Loucy (cell line): ENCODE data around the gene HSD3B7.

Experiments used
- H2AFZ ChIP-seq: fragments of 200-600 bp; sonication (generic); 2 replicates; pipeline ENCODE4 v1.6.0; 2016; ENCODE audit warnings: antibody characterized with exemption, mild to moderate bottlenecking, low read length, moderate library complexity
- H3F3A ChIP-seq: fragments of 200-600 bp; 2 replicates; pipeline ENCODE4 v1.6.0; 2016; ENCODE audit warnings: antibody characterized with exemption, low read depth, mild to moderate bottlenecking
- H3K27me3 ChIP-seq: fragments of 200-600 bp; sonication (generic); 2 replicates; pipeline ENCODE4 v1.6.1; 2014; ENCODE audit warnings: low read length, mild to moderate bottlenecking; ENCODE audit not compliant: insufficient read depth, poor library complexity, severe bottlenecking
- H3K36me3 ChIP-seq: fragments of 200-600 bp; sonication (generic); 2 replicates; pipeline ENCODE4 v1.6.1; 2016; ENCODE audit warnings: low read length; ENCODE audit not compliant: insufficient read depth
- H3K4me1 ChIP-seq: fragments of 200-600 bp; sonication (generic); 2 replicates; pipeline ENCODE4 v1.5.1; 2014; ENCODE audit warnings: low read length, mild to moderate bottlenecking; ENCODE audit not compliant: insufficient read depth, poor library complexity, severe bottlenecking
- H3K4me2 ChIP-seq: fragments of 200-600 bp; sonication (generic); 2 replicates; pipeline ENCODE4 v1.6.0; 2014; ENCODE audit warnings: antibody characterized with exemption, low read length, low read depth, mild to moderate bottlenecking; ENCODE audit not compliant: poor library complexity, severe bottlenecking
- H3K4me3 ChIP-seq: fragments of 200-600 bp; sonication (generic); 2 replicates; pipeline ENCODE4 v1.5.1; 2014; ENCODE audit warnings: low read length, mild to moderate bottlenecking, mixed read lengths; ENCODE audit not compliant: poor library complexity, severe bottlenecking
- H3K79me2 ChIP-seq: fragments of 200-600 bp; sonication (generic); 2 replicates; pipeline ENCODE4 v1.6.1; 2014; ENCODE audit warnings: low read length; ENCODE audit not compliant: insufficient read depth
- H3K9ac ChIP-seq: fragments of 200-600 bp; sonication (generic); 2 replicates; pipeline ENCODE4 v1.6.0; 2014; ENCODE audit warnings: mild to moderate bottlenecking, low read depth, low read length, moderate library complexity; ENCODE audit not compliant: poor library complexity, severe bottlenecking
- H3K9me2 ChIP-seq: fragments of 200-600 bp; sonication (generic); replicated peaks from 2 replicates; pipeline ENCODE4 v1.6.1; 2016; ENCODE audit warnings: low read depth, low read length, mixed read lengths
- H3K9me3 ChIP-seq: fragments of 200-600 bp; sonication (generic); 2 replicates; pipeline ENCODE4 v1.6.1; 2014; ENCODE audit warnings: mild to moderate bottlenecking, antibody characterized with exemption, low read length, low read depth; ENCODE audit not compliant: insufficient read depth
- H4K20me1 ChIP-seq: fragments of 200-600 bp; sonication (generic); 2 replicates; pipeline ENCODE4 v1.6.0; 2014; ENCODE audit warnings: antibody characterized with exemption, low read length, mild to moderate bottlenecking; ENCODE audit not compliant: insufficient read depth, poor library complexity, severe bottlenecking
- EZH2phosphoT487 ChIP-seq: fragments of 200-600 bp; IDR thresholded peaks from 2 replicates; pipeline ENCODE4 v1.6.1; 2018; ENCODE audit warnings: antibody characterized with exemption, mild to moderate bottlenecking, moderate library complexity, borderline replicate concordance
- TF ChIP-seq, protein P1 (sequence below): fragments of 200-600 bp; sonication (generic); conservative IDR thresholded peaks from 2 replicates; pipeline ENCODE4 v1.5.1; 2014; ENCODE audit warnings: mild to moderate bottlenecking, antibody characterized with exemption, low read length

HSD3B7 gene

DNA sequence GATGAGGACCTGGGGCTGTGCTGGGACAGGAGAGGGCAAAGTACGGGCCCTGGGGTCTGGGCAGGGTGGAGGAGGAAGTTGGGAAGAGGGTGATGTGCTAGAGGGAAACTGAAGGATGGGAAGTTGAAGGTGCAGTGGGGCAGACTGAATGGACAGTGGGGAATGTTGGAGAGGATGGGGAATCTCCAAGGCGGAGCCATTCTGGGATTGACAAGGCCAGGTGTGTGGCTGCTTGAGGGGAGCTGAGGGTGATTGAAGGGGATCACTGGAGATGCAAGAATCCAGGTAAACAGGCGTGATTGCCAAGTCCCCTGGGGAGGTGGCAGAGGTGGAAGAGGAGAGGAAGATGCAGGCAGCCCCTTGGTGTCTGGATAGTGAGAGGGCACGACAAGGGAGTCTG, 8.5 kb upstream of the HSD3B7 start:
- Histone ChIP-seq H3K4me2 (no peak overlapping the region), H3K4me1 (no peaks in the 10 kb centered on the region), H3K27me3 (no peaks in the 10 kb centered on the region), H3K9ac (no peak overlapping the region), H3K9me3 (no peaks in the 10 kb centered on the region), H2AFZ (no peak overlapping the region), H3K36me3 (peaks cover 58% of the 10 kb centered on the region; the same call in 1 of the 2 replicates), H3K4me3 (no peak overlapping the region), H3K9me2 (no peaks in the 10 kb centered on the region), H3F3A (no peaks in the 10 kb centered on the region), H3K79me2 (no peaks in the 10 kb centered on the region), H4K20me1 (no peaks in the 10 kb centered on the region)
- TF ChIP-seq, protein P1, sequence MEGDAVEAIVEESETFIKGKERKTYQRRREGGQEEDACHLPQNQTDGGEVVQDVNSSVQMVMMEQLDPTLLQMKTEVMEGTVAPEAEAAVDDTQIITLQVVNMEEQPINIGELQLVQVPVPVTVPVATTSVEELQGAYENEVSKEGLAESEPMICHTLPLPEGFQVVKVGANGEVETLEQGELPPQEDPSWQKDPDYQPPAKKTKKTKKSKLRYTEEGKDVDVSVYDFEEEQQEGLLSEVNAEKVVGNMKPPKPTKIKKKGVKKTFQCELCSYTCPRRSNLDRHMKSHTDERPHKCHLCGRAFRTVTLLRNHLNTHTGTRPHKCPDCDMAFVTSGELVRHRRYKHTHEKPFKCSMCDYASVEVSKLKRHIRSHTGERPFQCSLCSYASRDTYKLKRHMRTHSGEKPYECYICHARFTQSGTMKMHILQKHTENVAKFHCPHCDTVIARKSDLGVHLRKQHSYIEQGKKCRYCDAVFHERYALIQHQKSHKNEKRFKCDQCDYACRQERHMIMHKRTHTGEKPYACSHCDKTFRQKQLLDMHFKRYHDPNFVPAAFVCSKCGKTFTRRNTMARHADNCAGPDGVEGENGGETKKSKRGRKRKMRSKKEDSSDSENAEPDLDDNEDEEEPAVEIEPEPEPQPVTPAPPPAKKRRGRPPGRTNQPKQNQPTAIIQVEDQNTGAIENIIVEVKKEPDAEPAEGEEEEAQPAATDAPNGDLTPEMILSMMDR: no peak
- no peak for TF ChIP-seq EZH2phosphoT487

DNA sequence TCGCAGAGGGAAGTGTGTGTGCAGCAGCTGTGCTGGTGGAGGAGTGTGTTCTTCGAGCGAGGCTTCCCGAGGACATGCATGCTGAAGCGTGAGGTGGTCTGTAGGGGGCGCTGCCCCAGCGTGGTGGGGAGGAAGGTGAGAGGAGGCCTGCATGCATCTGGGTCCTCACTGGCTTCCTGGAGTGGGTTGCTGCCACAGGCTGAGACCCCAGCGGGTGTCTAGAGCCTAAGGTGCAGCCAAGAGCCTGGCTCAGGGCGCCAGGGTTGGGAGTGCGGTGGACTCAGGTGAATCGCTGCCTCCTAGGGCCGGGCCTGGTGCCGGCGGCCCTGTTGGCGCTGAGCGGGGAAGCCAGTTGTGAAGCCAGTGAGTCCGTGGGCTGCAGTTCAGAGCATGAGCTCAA, 7.5 kb upstream of the HSD3B7 start:
- Histone ChIP-seq H3K4me2 (no peak overlapping the region), H3K4me1 (no peaks in the 10 kb centered on the region), H4K20me1 (no peaks in the 10 kb centered on the region), H3K9me2 (no peaks in the 10 kb centered on the region), H3F3A (no peaks in the 10 kb centered on the region), H3K9ac (no peak overlapping the region), H3K27me3 (no peaks in the 10 kb centered on the region), H3K79me2 (no peaks in the 10 kb centered on the region), H3K4me3 (no peak overlapping the region), H3K36me3 (peaks cover 58% of the 10 kb centered on the region; the same call in 1 of the 2 replicates), H2AFZ (no peak overlapping the region), H3K9me3 (no peaks in the 10 kb centered on the region)
- no peak for TF ChIP-seq EZH2phosphoT487
- TF ChIP-seq, protein P1: peak; percentile 63

GRCh38 chr16:30979170-30980022, 5.6 kb upstream of the HSD3B7 start:
- no peak overlapping the region for H3K4me2 ChIP-seq
- H3K9me2 ChIP-seq: no peaks in the 10 kb centered on the region
- no peaks in the 10 kb centered on the region for H3K27me3 ChIP-seq
- no peaks in the 10 kb centered on the region for H4K20me1 ChIP-seq
- H2AFZ ChIP-seq: no peak overlapping the region
- H3K9ac ChIP-seq: no peak overlapping the region
- no peaks in the 10 kb centered on the region for H3K79me2 ChIP-seq
- no peak overlapping the region for H3K4me3 ChIP-seq
- no peaks in the 10 kb centered on the region for H3F3A ChIP-seq
- H3K36me3 ChIP-seq: peaks cover 56% of the 10 kb centered on the region; the same call in 1 of the 2 replicates
- H3K4me1 ChIP-seq: no peaks in the 10 kb centered on the region
- TF ChIP-seq, protein P1: no peak
- TF ChIP-seq EZH2phosphoT487: no peak
- H3K9me3 ChIP-seq: no peaks in the 10 kb centered on the region
